Inflammatory macrophage treated with lipopolysaccharide for 1 hour (primary cell): ENCODE results near the gene DNAH2.

Experiments used
- DNase-seq, 2 donors: peaks; one replicate each; pipeline ENCODE4 v3.0.0-alpha.2; 2020 to 2022

DNAH2 gene

DNA sequence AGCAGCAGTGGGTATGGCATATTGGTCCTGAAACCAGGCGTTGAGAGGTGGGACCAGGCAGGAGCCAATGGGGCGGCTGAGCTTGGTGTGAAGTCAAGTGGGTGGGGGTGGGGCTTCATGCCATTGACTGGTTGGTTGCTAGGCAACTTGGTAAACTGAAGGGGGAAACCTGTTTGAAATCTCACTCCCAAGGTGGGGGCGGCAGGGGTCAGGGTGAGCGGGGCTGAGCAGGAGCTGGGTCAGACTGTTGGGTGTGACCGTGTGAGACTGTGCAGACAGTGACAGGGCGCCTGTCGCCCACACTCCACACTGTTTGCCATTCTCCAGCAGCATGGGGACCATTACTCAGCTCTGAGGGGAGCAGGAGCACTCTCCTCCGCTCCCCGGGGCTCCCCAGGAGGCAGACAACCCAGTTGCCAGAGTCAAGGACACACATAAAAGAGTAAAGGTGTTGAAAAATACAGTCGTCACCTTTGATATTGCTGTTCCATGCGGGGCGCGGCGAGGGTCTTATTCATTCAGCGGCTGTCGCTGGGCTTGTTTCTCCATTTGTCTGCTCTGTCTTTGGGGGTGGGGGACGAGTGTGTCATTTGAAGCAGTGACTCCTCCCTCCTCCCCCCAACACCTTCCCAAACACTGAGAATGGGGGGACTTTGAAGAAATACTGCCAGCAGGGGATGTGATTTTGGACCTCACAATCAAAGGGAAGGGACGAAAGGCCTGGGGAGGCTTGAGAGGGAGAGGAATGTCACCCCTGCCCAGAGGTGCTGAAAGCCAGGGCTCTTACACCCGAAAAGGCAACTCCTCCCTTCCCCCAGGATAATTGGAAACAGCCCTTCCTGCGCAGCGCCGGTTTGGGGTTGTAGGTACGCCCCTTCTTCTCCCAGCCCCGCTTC lies 13.7 kb upstream of the DNAH2 start:
- no peak for DNase-seq

- no peak for DNase-seq
These were observed 12.8 kb upstream of the DNAH2 start, which contains the start of gene EFNB3 for GRCh38 chr17:7704601-7705268. Gene EFNB3, plus strand, starts transcription at chr17:7705202. Its CDS starts 397 bp downstream, at chr17:7705599.

GRCh38 chr17:7705269-7706255 lies 12.0 kb upstream of the DNAH2 start:
- no peak for DNase-seq

- no peak for DNase-seq
These were observed 10.8 kb upstream of the DNAH2 start for GRCh38 chr17:7706631-7707354.

- DNase-seq: no peak
These were observed 10.1 kb upstream of the DNAH2 start for GRCh38 chr17:7707446-7707845.

- DNase-seq: no peak
These were observed 9.4 kb upstream of the DNAH2 start for GRCh38 chr17:7707858-7708750.

- no peak for DNase-seq
These were observed 8.5 kb upstream of the DNAH2 start for GRCh38 chr17:7709031-7709430.

DNA sequence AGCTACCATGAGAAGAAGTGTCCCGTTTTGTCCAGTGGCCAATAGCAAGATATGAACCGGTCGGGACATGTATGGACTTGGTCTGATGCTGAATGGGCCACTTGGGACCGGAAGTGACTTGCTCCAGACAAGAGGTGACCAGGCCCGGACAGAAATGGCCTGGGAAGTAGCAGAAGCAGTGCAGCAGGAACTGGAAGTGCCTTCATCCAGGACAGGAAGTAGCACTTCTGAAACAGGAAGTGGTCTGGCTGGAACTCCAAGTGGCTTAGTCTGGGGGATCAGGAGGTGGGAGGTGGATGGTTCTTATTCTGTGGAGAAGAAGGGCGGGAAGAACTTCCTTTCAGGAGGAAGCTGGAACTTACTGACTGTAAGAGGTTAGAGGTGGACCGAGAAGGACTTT lies 7.2 kb upstream of the DNAH2 start:
- peak; percentile 17 to 33 for DNase-seq

GRCh38 chr17:7711051-7711755 lies 6.3 kb upstream of the DNAH2 start:
- DNase-seq: peak; percentile 28 to 32

DNA sequence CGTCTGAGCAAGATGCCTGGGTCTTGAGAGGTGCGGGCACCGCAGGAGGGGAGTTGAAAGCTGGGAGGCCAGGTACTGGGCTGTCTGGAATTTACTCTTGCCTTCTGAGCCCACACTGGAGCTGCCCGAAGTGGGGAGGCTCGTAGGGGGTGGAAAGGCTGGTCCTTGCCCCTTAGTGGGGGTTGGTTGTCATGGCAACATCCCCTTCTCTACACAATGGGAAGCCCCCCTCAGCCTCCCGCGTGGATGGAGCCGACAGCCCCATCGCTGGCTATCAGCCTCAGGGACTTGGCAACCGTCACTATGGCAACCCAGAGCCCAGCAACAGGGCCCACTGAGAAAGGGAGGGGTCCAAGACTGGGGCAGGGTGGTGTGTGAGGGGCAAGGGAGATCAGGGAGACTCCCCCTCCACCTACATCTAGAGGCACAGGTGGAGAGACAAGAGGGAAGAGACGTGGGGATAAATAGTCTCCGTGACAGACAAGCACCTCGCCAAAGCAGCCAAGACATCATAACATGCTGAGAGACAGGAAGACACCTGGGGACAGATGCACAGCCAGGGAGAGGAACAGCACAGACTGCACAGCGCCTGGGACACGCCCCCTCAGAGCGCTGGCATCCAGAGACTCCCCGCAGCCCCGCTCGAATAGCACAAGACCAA lies 5.3 kb upstream of the DNAH2 start:
- no peak for DNase-seq

- DNase-seq: no peak
These were observed 3.8 kb upstream of the DNAH2 start for GRCh38 chr17:7713782-7714181.

- no peak for DNase-seq
These were observed 2.6 kb upstream of the DNAH2 start for GRCh38 chr17:7714721-7715594.

GRCh38 chr17:7715936-7716886 lies 1.3 kb upstream of the DNAH2 start:
- no peak for DNase-seq

GRCh38 chr17:7717756-7718350 lies 309 bp downstream of the DNAH2 start:
- peak in 1 of 2 donors; percentile 37 for DNase-seq

DNA sequence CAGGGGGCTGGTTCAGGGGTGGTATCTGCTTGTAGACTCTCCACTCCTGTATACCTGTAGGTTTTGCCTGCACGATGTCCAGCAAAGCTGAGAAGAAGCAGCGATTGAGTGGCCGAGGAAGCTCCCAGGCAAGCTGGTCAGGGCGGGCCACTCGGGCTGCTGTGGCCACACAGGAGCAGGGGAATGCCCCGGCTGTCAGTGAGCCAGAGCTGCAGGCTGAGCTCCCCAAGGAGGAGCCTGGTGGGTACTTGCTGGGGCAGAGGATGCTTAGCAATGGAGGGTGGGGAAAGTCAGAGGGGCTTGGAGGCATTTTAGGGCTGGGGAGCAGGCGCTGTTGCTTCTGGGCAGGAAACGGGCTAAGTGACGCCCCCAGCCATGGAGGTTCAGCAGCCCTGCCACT lies 2.1 kb downstream of the DNAH2 start:
- DNase-seq: no peak

GRCh38 chr17:7720125-7720524 lies 2.6 kb downstream of the DNAH2 start:
- DNase-seq: no peak

DNA sequence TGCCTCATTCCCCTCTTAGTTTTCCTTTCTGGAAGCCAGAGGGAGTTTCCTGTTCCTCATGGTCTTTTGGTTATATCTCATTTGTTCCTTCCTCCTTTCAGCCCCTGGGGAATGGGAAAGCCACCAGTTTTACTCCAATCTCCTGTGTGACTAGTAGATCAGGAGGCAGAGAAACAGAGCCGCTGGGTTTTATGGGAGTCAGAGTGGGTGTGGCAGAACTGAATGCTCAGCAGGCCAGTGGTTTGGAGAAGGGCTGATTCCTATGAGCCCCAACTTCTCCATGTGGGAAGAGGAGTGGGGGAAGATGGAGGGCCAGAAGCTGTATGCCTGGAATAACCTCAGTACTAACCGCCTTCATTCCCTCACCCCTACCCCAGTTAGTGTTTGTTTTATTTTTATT lies 4.1 kb downstream of the DNAH2 start:
- DNase-seq: no peak
